Esophagus squamous epithelium (tissue), 4 donors: ENCODE results near the gene COX4I1.

Source experiments
- POLR2A ChIP-seq, 4 donors: fragments of 450-650 bp; IDR thresholded peaks; one replicate each; pipeline ENCODE4 v1.6.1; 2017; ENCODE audit warnings: antibody characterized with exemption in 4 of 4, mild to moderate bottlenecking in 4 of 4, moderate library complexity in 3 of 4
- TF ChIP-seq, protein P1 (sequence below), 6 experiments: fragments of 450-650 bp in 4 of 6; fragments of 200-600 bp in 2 of 6; sonication (generic) in 2 of 6; IDR thresholded peaks; one replicate each; pipeline ENCODE4 v1.5.1; 2016 to 2019; ENCODE audit warnings: antibody characterized with exemption in 6 of 6, mild to moderate bottlenecking in 4 of 6, moderate library complexity in 4 of 6

DNA sequence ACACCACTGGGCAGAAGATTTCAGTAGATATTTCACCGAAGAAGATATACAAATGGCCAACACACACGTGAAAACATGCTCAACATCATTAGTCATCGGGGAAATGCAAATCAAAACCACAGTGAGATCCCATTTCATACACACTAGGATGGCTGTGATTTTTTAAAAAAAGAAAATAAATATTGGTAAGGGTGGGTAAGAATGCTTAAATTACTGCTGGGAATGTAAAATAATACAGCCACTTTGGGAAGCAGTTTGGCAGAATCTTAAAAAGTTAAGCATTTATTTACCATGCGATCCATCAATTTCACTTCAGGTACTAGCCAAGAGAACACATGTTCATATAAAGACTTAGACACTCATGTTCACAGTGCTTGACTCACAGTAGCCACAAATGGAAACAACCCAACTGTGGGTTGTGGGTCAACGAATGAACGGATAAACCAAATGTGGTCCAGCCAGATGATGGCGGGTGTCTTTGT is 42.1 kb upstream of the COX4I1 start:
- TF ChIP-seq, protein P1, sequence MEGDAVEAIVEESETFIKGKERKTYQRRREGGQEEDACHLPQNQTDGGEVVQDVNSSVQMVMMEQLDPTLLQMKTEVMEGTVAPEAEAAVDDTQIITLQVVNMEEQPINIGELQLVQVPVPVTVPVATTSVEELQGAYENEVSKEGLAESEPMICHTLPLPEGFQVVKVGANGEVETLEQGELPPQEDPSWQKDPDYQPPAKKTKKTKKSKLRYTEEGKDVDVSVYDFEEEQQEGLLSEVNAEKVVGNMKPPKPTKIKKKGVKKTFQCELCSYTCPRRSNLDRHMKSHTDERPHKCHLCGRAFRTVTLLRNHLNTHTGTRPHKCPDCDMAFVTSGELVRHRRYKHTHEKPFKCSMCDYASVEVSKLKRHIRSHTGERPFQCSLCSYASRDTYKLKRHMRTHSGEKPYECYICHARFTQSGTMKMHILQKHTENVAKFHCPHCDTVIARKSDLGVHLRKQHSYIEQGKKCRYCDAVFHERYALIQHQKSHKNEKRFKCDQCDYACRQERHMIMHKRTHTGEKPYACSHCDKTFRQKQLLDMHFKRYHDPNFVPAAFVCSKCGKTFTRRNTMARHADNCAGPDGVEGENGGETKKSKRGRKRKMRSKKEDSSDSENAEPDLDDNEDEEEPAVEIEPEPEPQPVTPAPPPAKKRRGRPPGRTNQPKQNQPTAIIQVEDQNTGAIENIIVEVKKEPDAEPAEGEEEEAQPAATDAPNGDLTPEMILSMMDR (IDR thresholded peaks at IDR 0.05), result no peak
- TF ChIP-seq POLR2A (IDR thresholded peaks at IDR 0.05), result no peak
